ENCODE results near the gene OGT. TPM values are rescaled to one million over a fixed set of nuclear protein-coding genes. Genes with fewer than 3 reads are reported as not detected.

OGT gene
- total RNA-seq, 1 donor from 2014 or later, result 104 TPM

GRCh38 chrX:71542411-71542810 lies 9.5 kb downstream of the OGT start:
- FAIRE-seq (no peak), DNase-seq (ENCODE audit: low read depth) (peak; percentile 78)
- Histone ChIP-seq H3K36me3 (ENCODE audit: control insufficient read depth, insufficient read depth, low read length) (peaks cover 7% of the 10 kb centered on the region), H3K4me3 (ENCODE audit: low read depth, low read length) (no peak overlapping the region), H3K27me3 (ENCODE audit: control insufficient read depth, insufficient read depth, low read length) (no peaks in the 10 kb centered on the region)
- no peak for TF ChIP-seq CTCF (IDR thresholded peaks at IDR 0.05; ENCODE audit: insufficient read depth, low read length, severe bottlenecking)

- H3K4me3 ChIP-seq (ENCODE audit: low read depth, low read length), result no peak overlapping the region
- no peak for TF ChIP-seq CTCF (IDR thresholded peaks at IDR 0.05; ENCODE audit: insufficient read depth, low read length, severe bottlenecking)
- FAIRE-seq (no peak), DNase-seq (ENCODE audit: low read depth) (no peak)
- H3K27me3 ChIP-seq (ENCODE audit: control insufficient read depth, insufficient read depth, low read length), result no peaks in the 10 kb centered on the region
- H3K36me3 ChIP-seq (ENCODE audit: control insufficient read depth, insufficient read depth, low read length), result peaks cover 7% of the 10 kb centered on the region
Observed at GRCh38 chrX:71542825-71543224, 9.9 kb downstream of the OGT start.

GRCh38 chrX:71543316-71543715 lies 10.4 kb downstream of the OGT start:
- no peak for TF ChIP-seq CTCF (IDR thresholded peaks at IDR 0.05; ENCODE audit: insufficient read depth, low read length, severe bottlenecking)
- DNase-seq (ENCODE audit: low read depth) (peak; percentile 96), FAIRE-seq (peak; percentile 58)
- no peaks in the 10 kb centered on the region for H3K27me3 ChIP-seq (ENCODE audit: control insufficient read depth, insufficient read depth, low read length)
- peaks cover 7% of the 10 kb centered on the region for H3K36me3 ChIP-seq (ENCODE audit: control insufficient read depth, insufficient read depth, low read length)
- H3K4me3 ChIP-seq (ENCODE audit: low read depth, low read length), result no peak overlapping the region

GRCh38 chrX:71545364-71545763 lies 12.5 kb downstream of the OGT start:
- peaks cover 9% of the 10 kb centered on the region for H3K36me3 ChIP-seq (ENCODE audit: control insufficient read depth, insufficient read depth, low read length)
- no peak for FAIRE-seq
- DNase-seq (ENCODE audit: low read depth), result no peak
- no peak overlapping the region for H3K4me3 ChIP-seq (ENCODE audit: low read depth, low read length)
- TF ChIP-seq CTCF (IDR thresholded peaks at IDR 0.05; ENCODE audit: insufficient read depth, low read length, severe bottlenecking), result no peak
- no peaks in the 10 kb centered on the region for H3K27me3 ChIP-seq (ENCODE audit: control insufficient read depth, insufficient read depth, low read length)

GRCh38 chrX:71546879-71547278 lies 14.0 kb downstream of the OGT start:
- DNase-seq (ENCODE audit: low read depth) (no peak), FAIRE-seq (no peak)
- H3K4me3 ChIP-seq (ENCODE audit: low read depth, low read length), result no peak overlapping the region
- peaks cover 9% of the 10 kb centered on the region for H3K36me3 ChIP-seq (ENCODE audit: control insufficient read depth, insufficient read depth, low read length)
- H3K27me3 ChIP-seq (ENCODE audit: control insufficient read depth, insufficient read depth, low read length), result no peaks in the 10 kb centered on the region
- no peak for TF ChIP-seq CTCF (IDR thresholded peaks at IDR 0.05; ENCODE audit: insufficient read depth, low read length, severe bottlenecking)

- Histone ChIP-seq H3K4me3 (ENCODE audit: low read depth, low read length) (no peak overlapping the region), H3K36me3 (ENCODE audit: control insufficient read depth, insufficient read depth, low read length) (peaks cover 9% of the 10 kb centered on the region), H3K27me3 (ENCODE audit: control insufficient read depth, insufficient read depth, low read length) (no peaks in the 10 kb centered on the region)
- FAIRE-seq, result no peak
- no peak for DNase-seq (ENCODE audit: low read depth)
- TF ChIP-seq CTCF (IDR thresholded peaks at IDR 0.05; ENCODE audit: insufficient read depth, low read length, severe bottlenecking), result no peak
Observed at GRCh38 chrX:71547339-71547738, 14.4 kb downstream of the OGT start.
